ENCODE data around the gene ZNF366.

ZNF366 gene

GRCh38 chr5:72540759-72541438 lies 33.7 kb upstream of the ZNF366 start:
- Histone ChIP-seq H3K27ac (no peak overlapping the region), H3K4me3 (ENCODE audit: low read depth in 1 of 2, low read length in 1 of 2) (no peak overlapping the region), H3K36me3 (no peaks in the 10 kb centered on the region), H3K27me3 (peaks cover 17% of the 10 kb centered on the region), H3K9me3 (no peaks in the 10 kb centered on the region), H3K4me1 (ENCODE audit: control insufficient read depth in 1 of 2, insufficient read depth in 1 of 2, low read depth in 1 of 2, low read length in 1 of 2) (no peaks in the 10 kb centered on the region)
- no peak for TF ChIP-seq CTCF (IDR thresholded peaks at IDR 0.05)

- Histone ChIP-seq H3K4me1 (ENCODE audit: control insufficient read depth in 1 of 2, insufficient read depth in 1 of 2, low read depth in 1 of 2, low read length in 1 of 2) (no peaks in the 10 kb centered on the region), H3K9me3 (no peaks in the 10 kb centered on the region), H3K27ac (no peak overlapping the region), H3K27me3 (peaks cover 17% of the 10 kb centered on the region), H3K4me3 (ENCODE audit: low read depth in 1 of 2, low read length in 1 of 2) (no peak overlapping the region), H3K36me3 (no peaks in the 10 kb centered on the region)
- no peak for TF ChIP-seq CTCF (IDR thresholded peaks at IDR 0.05)
Observed at GRCh38 chr5:72539726-72540125, 32.5 kb upstream of the ZNF366 start.

- peaks cover 17% of the 10 kb centered on the region for H3K27me3 ChIP-seq
- H3K4me3 ChIP-seq (ENCODE audit: low read depth in 1 of 2, low read length in 1 of 2): no peak overlapping the region
- TF ChIP-seq CTCF (IDR thresholded peaks at IDR 0.05): no peak
- no peak overlapping the region for H3K27ac ChIP-seq
- no peaks in the 10 kb centered on the region for H3K9me3 ChIP-seq
- no peaks in the 10 kb centered on the region for H3K36me3 ChIP-seq
- no peaks in the 10 kb centered on the region for H3K4me1 ChIP-seq (ENCODE audit: control insufficient read depth in 1 of 2, insufficient read depth in 1 of 2, low read depth in 1 of 2, low read length in 1 of 2)
Observed at GRCh38 chr5:72539038-72539437, 31.8 kb upstream of the ZNF366 start.

- H3K36me3 ChIP-seq: no peaks in the 10 kb centered on the region
- no peak overlapping the region for H3K27ac ChIP-seq
- no peaks in the 10 kb centered on the region for H3K9me3 ChIP-seq
- H3K4me3 ChIP-seq (ENCODE audit: low read depth in 1 of 2, low read length in 1 of 2): no peak overlapping the region
- H3K4me1 ChIP-seq (ENCODE audit: control insufficient read depth in 1 of 2, insufficient read depth in 1 of 2, low read depth in 1 of 2, low read length in 1 of 2): no peaks in the 10 kb centered on the region
- no peak for TF ChIP-seq CTCF (IDR thresholded peaks at IDR 0.05)
- peaks cover 17% of the 10 kb centered on the region for H3K27me3 ChIP-seq
Observed at GRCh38 chr5:72537166-72537565, 30.0 kb upstream of the ZNF366 start.

DNA sequence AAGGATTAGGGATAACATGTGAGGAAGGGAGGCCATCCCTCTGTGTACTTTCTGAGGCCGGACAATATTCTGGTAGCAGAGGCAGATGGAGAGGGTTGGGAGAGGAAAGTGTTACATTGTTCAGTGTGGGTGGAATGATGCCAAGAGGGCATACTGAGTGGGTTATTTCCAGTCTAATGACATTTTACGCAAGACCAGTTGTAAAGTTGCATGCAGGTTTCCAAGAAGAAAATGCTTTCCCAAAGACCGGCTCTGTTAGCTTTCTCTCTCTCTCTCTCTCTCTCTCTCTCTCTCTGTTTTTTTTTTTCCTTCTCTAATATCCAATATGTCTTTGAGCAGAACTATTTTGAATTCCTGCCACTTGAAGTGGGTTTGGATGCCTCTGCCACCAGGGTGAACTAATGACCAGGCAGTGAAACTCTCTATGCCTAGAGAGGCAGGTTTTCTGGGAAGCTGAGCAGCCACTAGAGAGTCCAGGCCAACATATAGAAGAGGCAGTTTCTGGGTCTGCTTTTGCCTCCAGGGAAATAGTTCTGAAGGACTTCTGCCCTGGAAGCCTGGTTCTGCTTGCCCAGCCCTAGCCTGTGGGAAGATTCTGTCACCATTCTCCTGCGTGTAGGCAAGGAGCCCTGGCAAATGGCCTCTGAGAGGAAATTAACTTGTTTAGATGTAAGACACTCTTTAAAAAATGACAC lies 24.4 kb upstream of the ZNF366 start:
- TF ChIP-seq CTCF (IDR thresholded peaks at IDR 0.05): no peak
- H3K4me1 ChIP-seq (ENCODE audit: control insufficient read depth in 1 of 2, insufficient read depth in 1 of 2, low read depth in 1 of 2, low read length in 1 of 2): no peaks in the 10 kb centered on the region
- no peaks in the 10 kb centered on the region for H3K9me3 ChIP-seq
- no peak overlapping the region for H3K4me3 ChIP-seq (ENCODE audit: low read depth in 1 of 2, low read length in 1 of 2)
- H3K36me3 ChIP-seq: no peaks in the 10 kb centered on the region
- no peak overlapping the region for H3K27ac ChIP-seq
- H3K27me3 ChIP-seq: no peaks in the 10 kb centered on the region

All from neutrophil (primary cell).